ENCODE measurements around the gene IFT43. TPM values are rescaled to one million over a fixed set of nuclear protein-coding genes. Genes with fewer than 3 reads are reported as not detected.

The IFT43 gene
- total and polyA plus RNA-seq, 9 of the 15 experiments (the other 6 are each of a cell fraction or from before 2014, with no cell fraction given): 4.9 to 12.8 (median 8.0) TPM

DNA sequence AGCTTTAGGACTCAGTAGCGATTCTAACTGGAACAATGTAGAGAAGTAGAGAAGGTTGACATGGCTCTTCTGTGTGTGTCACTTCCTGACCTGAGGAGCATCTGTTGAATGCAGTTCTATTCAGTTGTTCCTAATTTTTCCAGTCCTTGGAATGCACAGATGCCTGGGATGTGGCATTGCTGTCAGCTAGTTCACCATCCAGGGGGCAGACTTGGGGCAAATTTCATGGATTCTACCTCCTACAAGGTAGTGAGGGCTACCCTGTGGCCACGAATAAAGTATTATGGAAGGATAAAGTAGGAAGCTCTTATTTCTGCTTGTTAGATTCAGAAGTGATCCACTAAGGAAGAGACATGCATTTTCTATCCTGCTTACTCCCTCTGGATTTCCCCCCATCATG is 91.8 kb downstream of the IFT43 start (continued):
- TF ChIP-seq, protein P1, sequence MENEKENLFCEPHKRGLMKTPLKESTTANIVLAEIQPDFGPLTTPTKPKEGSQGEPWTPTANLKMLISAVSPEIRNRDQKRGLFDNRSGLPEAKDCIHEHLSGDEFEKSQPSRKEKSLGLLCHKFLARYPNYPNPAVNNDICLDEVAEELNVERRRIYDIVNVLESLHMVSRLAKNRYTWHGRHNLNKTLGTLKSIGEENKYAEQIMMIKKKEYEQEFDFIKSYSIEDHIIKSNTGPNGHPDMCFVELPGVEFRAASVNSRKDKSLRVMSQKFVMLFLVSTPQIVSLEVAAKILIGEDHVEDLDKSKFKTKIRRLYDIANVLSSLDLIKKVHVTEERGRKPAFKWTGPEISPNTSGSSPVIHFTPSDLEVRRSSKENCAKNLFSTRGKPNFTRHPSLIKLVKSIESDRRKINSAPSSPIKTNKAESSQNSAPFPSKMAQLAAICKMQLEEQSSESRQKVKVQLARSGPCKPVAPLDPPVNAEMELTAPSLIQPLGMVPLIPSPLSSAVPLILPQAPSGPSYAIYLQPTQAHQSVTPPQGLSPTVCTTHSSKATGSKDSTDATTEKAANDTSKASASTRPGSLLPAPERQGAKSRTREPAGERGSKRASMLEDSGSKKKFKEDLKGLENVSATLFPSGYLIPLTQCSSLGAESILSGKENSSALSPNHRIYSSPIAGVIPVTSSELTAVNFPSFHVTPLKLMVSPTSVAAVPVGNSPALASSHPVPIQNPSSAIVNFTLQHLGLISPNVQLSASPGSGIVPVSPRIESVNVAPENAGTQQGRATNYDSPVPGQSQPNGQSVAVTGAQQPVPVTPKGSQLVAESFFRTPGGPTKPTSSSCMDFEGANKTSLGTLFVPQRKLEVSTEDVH (IDR thresholded peaks at IDR 0.05; ENCODE audit: low read depth, partially characterized antibody): no peak
- no peak for TF ChIP-seq NCOA2 (IDR thresholded peaks at IDR 0.05; ENCODE audit: partially characterized antibody in 2 of 2)

DNA sequence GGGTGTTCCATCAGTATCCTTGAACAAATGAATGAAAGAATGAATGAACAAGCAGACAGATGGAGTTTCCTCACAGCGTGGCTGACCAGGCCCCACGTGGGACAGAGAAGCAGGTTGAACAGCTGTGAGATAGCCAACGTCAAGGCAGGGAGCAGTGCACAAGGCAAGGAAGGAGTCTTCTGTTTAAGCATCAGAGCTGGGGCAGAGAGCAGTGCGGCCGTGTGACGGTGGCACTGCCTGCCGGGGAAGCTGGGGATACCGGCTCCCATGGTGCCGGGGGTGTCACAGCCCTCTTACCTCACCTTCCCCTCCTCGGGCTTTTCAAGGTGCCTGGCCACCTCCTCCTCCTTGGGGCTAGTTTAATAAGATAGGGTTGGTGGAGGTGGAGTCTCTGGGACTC is 92.9 kb downstream of the IFT43 start:
- H2AFZ ChIP-seq (ENCODE audit: low read depth, low read length): no peak overlapping the region
- peaks cover 4% of the 10 kb centered on the region; the same call in 1 of the 2 replicates for H4K20me1 ChIP-seq (replicated peaks; ENCODE audit: control insufficient read depth, insufficient read depth, low read length)
- CTCF ChIA-PET (ENCODE audit: low intra/inter-chr PET ratio): no interaction called here
- H3K4me2 ChIP-seq (ENCODE audit: insufficient read depth, low read length): no peak overlapping the region
- no peak overlapping the region for H3K4me3 ChIP-seq
- no peak overlapping the region for H3K9ac ChIP-seq (ENCODE audit: insufficient read depth in 1 of 2, low read depth in 2 of 2, low read length in 2 of 2)
- H3K79me2 ChIP-seq (ENCODE audit: control insufficient read depth, insufficient read depth, low read length): no peaks in the 10 kb centered on the region
- no peak overlapping the region for H3K27ac ChIP-seq (ENCODE audit: extremely low read depth, low read depth, low read length)
- H3K4me1 ChIP-seq (replicated peaks in 1 of 2; ENCODE audit: control insufficient read depth in 2 of 2, insufficient read depth in 2 of 2, low read length in 2 of 2): no peaks in the 10 kb centered on the region; a peak in 1 of 5 replicates
- in situ Hi-C loops (cut with MboI) (no loop called here), intact Hi-C loops (cut with micrococcal nuclease) (no loop called here)
- FAIRE-seq (no peak), ATAC-seq (no peak), DNase-seq (ENCODE audit: extremely low read depth in 1 of 4, low spot score in 3 of 4) (no peak)
- WGBS (ENCODE audit: insufficient coverage, low coverage, missing lambda C conversion rate): 3% methylated on average over 8 of the region's 10 CpGs
- no peaks in the 10 kb centered on the region for H3K9me1 ChIP-seq (ENCODE audit: control insufficient read depth, insufficient read depth, low read length)
- H3K36me3 ChIP-seq (ENCODE audit: control insufficient read depth, insufficient read depth, low read length): no peaks in the 10 kb centered on the region
- POLR2A ChIA-PET: no interaction called here
- H3K27me3 ChIP-seq (ENCODE audit: control insufficient read depth in 2 of 2, insufficient read depth in 2 of 2, low read length in 2 of 2): peaks cover 24 to 65% of the 10 kb centered on the region in 2 experiments
- H3K9me3 ChIP-seq (replicated peaks; ENCODE audit: control insufficient read depth, insufficient read depth, low read depth, low read length): no peaks in the 10 kb centered on the region
- BruUV-seq (replicated peaks): no TSS peak
- TF ChIP-seq FOXM1 (IDR thresholded peaks at IDR 0.05; ENCODE audit: low read depth) (no peak), FOXM1 (CRISPR knock-in tag; IDR thresholded peaks at IDR 0.05; ENCODE audit: low read depth) (no peak), PHTF2 (CRISPR knock-in tag; IDR thresholded peaks at IDR 0.05) (no peak), RCOR1 (IDR thresholded peaks at IDR 0.05; ENCODE audit: borderline replicate concordance in 1 of 2, low read depth in 2 of 2, low read length in 2 of 2) (no peak), ZNF124 (CRISPR knock-in tag; IDR thresholded peaks at IDR 0.05) (no peak), TEAD2 (tag; IDR thresholded peaks at IDR 0.05) (no peak), ZNF232 (CRISPR knock-in tag; IDR thresholded peaks at IDR 0.05) (no peak), CREM (IDR thresholded peaks at IDR 0.05; ENCODE audit: low read depth) (no peak), HEY1 (CRISPR knock-in tag; IDR thresholded peaks at IDR 0.05; ENCODE audit: borderline replicate concordance) (no peak), ZNF507 (tag; conservative IDR thresholded peaks at IDR 0.05) (no peak), KAT2B (IDR thresholded peaks at IDR 0.05; ENCODE audit: low read depth, low read length) (no peak), NR1H2 (CRISPR knock-in tag; IDR thresholded peaks at IDR 0.05) (no peak), TEAD4 (IDR thresholded peaks at IDR 0.05; ENCODE audit: low read length) (no peak), TEAD4 (CRISPR knock-in tag; IDR thresholded peaks at IDR 0.05; ENCODE audit: borderline replicate concordance) (no peak), MBD2 (IDR thresholded peaks at IDR 0.05; ENCODE audit: borderline replicate concordance, low read depth) (no peak)
- TF ChIP-seq, protein P2, sequence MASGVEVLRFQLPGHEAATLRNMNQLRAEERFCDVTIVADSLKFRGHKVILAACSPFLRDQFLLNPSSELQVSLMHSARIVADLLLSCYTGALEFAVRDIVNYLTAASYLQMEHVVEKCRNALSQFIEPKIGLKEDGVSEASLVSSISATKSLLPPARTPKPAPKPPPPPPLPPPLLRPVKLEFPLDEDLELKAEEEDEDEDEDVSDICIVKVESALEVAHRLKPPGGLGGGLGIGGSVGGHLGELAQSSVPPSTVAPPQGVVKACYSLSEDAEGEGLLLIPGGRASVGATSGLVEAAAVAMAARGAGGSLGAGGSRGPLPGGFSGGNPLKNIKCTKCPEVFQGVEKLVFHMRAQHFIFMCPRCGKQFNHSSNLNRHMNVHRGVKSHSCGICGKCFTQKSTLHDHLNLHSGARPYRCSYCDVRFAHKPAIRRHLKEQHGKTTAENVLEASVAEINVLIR (CRISPR knock-in tag; IDR thresholded peaks at IDR 0.05): no peak
- TF ChIP-seq, protein P3, sequence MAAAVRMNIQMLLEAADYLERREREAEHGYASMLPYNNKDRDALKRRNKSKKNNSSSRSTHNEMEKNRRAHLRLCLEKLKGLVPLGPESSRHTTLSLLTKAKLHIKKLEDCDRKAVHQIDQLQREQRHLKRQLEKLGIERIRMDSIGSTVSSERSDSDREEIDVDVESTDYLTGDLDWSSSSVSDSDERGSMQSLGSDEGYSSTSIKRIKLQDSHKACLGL (CRISPR knock-in tag; IDR thresholded peaks at IDR 0.05; ENCODE audit: borderline replicate concordance, poor library complexity, severe bottlenecking): no peak

Measured in K562 (cell line).